Mucosa of descending colon (tissue), 3 donors: ENCODE data around the gene RNF144A. TPM values are rescaled to one million over a fixed set of nuclear protein-coding genes. Genes with fewer than 3 reads are reported as not detected.

Experiments
- ATAC-seq: fragments of 200-7000 bp; cut with Tn5 transposase; one replicate; pipeline ENCODE4 v1.9.1; 2020; ENCODE audit warnings: mild to moderate bottlenecking, moderate library complexity
- DNase-seq, 3 donors: peaks; one replicate each; pipeline ENCODE4 v3.0.0-alpha.2; 2020
- H3K36me3 ChIP-seq: fragments of 200-600 bp; one replicate; pipeline ENCODE4 v1.8.0; 2021; ENCODE audit warnings: low read depth, mild to moderate bottlenecking
- H3K4me1 ChIP-seq: fragments of 200-600 bp; one replicate; pipeline ENCODE4 v1.8.0; 2021; ENCODE audit warnings: low read depth, mild to moderate bottlenecking
- H3K4me3 ChIP-seq: fragments of 200-600 bp; one replicate; pipeline ENCODE4 v1.8.0; 2021; ENCODE audit warnings: mild to moderate bottlenecking
- H3K9me3 ChIP-seq: fragments of 200-600 bp; one replicate; pipeline ENCODE4 v1.8.0; 2021; ENCODE audit warnings: mild to moderate bottlenecking
- intact Hi-C, 2 donors: fragments of 100-400 bp; cut with DNase I in 1 of 2; cut with micrococcal nuclease in 1 of 2; formaldehyde crosslinking; loops; one replicate each; pipeline versions ENCODE4 v1.11.0 to v1.11.1; 2022; cut with DNase I, micrococcal nuclease
- long read RNA-seq, 2 donors: library from polyadenylated mRNA; unstranded; transcript quantifications; one replicate each; pipeline ENCODE4 v2.0.0, GENCODE V29; 2019 to 2021
- total RNA-seq, 3 donors: library from RNA; stranded (reverse); fragmentation: NEBNext Ultra II Directional in 2 of 3; extraction: Animal tissue kit (Norgen Biotek cat#: 25700) in 2 of 3; gene quantifications; one replicate each; pipeline versions ENCODE4 v1.2.1 to v1.2.4, GENCODE V29; 2021 to 2023
- TF ChIP-seq, protein P1 (sequence below): fragments of 200-600 bp; IDR thresholded peaks from one replicate; pipeline ENCODE4 v1.8.0; 2022; ENCODE audit warnings: antibody characterized with exemption, mild to moderate bottlenecking
- donor health status: DM: no; HTN: no; CAD: no; lungs with moderate emphysema.
- donor health status: DM: no; HTN: no; CAD: no.
- donor health status: DM: no; HTN: yes; CAD: no.

RNF144A gene, protein sequence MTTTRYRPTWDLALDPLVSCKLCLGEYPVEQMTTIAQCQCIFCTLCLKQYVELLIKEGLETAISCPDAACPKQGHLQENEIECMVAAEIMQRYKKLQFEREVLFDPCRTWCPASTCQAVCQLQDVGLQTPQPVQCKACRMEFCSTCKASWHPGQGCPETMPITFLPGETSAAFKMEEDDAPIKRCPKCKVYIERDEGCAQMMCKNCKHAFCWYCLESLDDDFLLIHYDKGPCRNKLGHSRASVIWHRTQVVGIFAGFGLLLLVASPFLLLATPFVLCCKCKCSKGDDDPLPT
- 10 to 100 TPM; 14.3 to 18.7 (median 18.3) TPM for total RNA-seq
- long read RNA-seq, donor 1, full-length matches to known transcripts, result 7 of 13 reads
- long read RNA-seq, donor 1, partial matches to known transcripts, result 2 of 13 reads
- long read RNA-seq, donor 1, other reads (novel, unspliced or antisense), result 4 of 13 reads
- long read RNA-seq, donor 2, full-length matches to known transcripts, result 1 of 3 reads
- long read RNA-seq, donor 2, partial matches to known transcripts, result 1 of 3 reads
- long read RNA-seq, donor 2, other reads (novel, unspliced or antisense), result 1 of 3 reads

DNA sequence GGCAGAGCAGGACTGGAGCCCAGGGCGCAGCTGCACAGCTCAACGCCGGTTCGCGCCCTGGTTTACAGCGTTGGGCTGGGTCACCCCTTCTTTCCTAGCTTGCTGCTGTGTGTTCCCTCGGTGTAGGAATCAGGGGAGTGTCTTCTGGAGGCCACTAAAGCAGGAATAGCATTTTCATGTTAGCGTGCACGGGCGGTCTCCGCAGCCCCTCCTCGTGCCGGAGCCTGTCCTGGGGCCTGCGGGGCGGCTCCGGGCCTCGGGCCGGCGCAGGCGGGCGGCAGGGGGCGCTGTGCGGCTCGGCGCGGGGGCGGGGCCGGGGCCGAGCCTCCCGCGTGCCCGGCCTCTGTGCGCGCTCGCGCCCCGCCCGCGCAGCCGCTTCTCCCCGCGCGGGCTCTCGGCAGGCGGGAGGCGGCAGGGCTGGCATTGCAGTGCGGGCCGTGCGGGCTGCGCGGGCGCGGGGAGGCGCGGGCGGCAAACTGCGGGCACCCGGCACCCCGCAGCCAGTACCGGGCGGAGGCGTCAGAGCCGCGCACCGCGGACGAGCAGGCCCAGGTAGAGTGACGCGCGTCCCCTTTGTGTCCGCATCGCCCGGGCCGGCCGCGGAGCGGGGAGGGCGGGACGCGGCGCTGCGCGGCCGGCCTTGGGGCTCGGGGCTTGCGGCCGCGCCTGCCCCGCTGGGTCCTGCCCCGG, at the start of gene RNF144A:
TSS of gene RNF144A (plus strand) at position 342 of the 690 bp plus-strand sequence. CDS start 79,515 bp downstream, outside the sequence.
- TF ChIP-seq, protein P1, sequence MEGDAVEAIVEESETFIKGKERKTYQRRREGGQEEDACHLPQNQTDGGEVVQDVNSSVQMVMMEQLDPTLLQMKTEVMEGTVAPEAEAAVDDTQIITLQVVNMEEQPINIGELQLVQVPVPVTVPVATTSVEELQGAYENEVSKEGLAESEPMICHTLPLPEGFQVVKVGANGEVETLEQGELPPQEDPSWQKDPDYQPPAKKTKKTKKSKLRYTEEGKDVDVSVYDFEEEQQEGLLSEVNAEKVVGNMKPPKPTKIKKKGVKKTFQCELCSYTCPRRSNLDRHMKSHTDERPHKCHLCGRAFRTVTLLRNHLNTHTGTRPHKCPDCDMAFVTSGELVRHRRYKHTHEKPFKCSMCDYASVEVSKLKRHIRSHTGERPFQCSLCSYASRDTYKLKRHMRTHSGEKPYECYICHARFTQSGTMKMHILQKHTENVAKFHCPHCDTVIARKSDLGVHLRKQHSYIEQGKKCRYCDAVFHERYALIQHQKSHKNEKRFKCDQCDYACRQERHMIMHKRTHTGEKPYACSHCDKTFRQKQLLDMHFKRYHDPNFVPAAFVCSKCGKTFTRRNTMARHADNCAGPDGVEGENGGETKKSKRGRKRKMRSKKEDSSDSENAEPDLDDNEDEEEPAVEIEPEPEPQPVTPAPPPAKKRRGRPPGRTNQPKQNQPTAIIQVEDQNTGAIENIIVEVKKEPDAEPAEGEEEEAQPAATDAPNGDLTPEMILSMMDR, result peak; percentile 25
- Histone ChIP-seq H3K4me3 (peak within 1 kb of the TSS; percentile 54), H3K9me3 (no peaks in the 10 kb centered on the region), H3K36me3 (no peaks in the 10 kb centered on the region), H3K4me1 (peaks cover 3% of the 10 kb centered on the region)
- intact Hi-C loops, result no loop called here
- DNase-seq, result peak; percentile 68 to 84 (median 70)
- peak; percentile 93 for ATAC-seq

DNA sequence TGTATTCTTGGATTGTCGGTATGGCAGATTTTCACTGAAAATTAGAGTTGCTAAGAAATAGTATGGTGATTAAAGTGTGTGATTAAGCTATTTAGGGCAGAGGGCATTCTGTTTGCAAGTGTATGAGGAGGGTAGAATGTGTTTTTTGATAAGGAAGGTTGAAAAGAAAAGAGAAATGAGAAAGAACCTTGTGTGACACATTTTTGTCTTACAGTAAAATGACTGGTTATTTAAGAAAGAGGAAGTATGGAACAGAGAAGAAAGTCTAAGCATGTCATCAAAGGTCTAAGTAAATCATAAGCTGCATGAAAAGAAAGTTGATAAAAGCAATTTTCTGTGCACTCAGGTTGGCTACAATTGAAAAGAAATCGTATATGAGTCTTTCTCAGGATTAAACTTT, 44.8 kb upstream of the RNF144A start:
- TF ChIP-seq, protein P1, result no peak
- no peak for ATAC-seq
- H3K4me3 ChIP-seq, result no peak overlapping the region
- intact Hi-C loops, result no loop called here
- DNase-seq, result no peak
- no peaks in the 10 kb centered on the region for H3K4me1 ChIP-seq
- H3K9me3 ChIP-seq, result no peaks in the 10 kb centered on the region
- H3K36me3 ChIP-seq, result no peaks in the 10 kb centered on the region

DNA sequence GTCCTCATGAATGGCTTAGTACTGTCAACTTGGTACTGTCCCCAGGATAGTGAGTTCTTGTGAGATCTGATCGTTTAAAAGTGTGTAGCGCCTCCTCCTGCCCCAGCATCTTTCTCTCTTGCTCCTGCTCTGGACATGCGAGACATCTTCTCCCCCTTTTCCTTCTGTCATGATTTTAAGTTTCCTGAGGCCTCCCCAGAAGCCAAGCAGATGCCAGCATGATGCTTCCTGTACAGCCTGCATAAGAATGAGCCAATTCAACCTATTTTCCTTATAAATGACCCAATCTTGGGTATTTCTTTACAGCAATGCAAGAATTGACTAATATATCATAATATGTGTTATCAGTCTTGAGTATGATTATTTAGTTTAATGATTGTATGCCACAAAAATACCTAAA, 43.2 kb upstream of the RNF144A start:
- no peaks in the 10 kb centered on the region for H3K4me1 ChIP-seq
- ATAC-seq, result no peak
- H3K9me3 ChIP-seq, result no peaks in the 10 kb centered on the region
- DNase-seq, result no peak
- H3K4me3 ChIP-seq, result no peak overlapping the region
- TF ChIP-seq, protein P1, result no peak
- no peaks in the 10 kb centered on the region for H3K36me3 ChIP-seq
- intact Hi-C loops, result no loop called here

DNA sequence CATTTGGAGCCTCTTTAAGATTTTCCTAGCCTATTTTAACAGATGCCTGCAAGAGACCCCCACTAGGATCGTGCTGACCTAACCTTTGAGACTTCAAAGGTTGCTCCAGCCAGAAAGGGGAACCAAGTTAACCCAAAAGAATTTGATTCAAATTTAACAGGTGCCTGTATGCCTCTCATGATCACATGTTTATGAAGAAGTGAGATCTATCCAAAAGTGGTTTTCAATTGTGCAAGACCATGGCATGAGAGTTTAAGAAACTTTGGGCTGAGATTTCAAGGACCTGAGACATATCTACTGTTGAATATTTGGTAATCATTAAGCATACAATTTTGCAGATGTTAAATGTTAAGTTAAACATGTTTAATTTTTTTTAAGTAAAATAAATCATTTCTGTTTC, 40.9 kb upstream of the RNF144A start:
- H3K9me3 ChIP-seq, result no peaks in the 10 kb centered on the region
- no peak for DNase-seq
- intact Hi-C loops, result no loop called here
- H3K36me3 ChIP-seq, result no peaks in the 10 kb centered on the region
- no peak overlapping the region for H3K4me3 ChIP-seq
- no peak for ATAC-seq
- TF ChIP-seq, protein P1, result no peak
- H3K4me1 ChIP-seq, result no peaks in the 10 kb centered on the region

DNA sequence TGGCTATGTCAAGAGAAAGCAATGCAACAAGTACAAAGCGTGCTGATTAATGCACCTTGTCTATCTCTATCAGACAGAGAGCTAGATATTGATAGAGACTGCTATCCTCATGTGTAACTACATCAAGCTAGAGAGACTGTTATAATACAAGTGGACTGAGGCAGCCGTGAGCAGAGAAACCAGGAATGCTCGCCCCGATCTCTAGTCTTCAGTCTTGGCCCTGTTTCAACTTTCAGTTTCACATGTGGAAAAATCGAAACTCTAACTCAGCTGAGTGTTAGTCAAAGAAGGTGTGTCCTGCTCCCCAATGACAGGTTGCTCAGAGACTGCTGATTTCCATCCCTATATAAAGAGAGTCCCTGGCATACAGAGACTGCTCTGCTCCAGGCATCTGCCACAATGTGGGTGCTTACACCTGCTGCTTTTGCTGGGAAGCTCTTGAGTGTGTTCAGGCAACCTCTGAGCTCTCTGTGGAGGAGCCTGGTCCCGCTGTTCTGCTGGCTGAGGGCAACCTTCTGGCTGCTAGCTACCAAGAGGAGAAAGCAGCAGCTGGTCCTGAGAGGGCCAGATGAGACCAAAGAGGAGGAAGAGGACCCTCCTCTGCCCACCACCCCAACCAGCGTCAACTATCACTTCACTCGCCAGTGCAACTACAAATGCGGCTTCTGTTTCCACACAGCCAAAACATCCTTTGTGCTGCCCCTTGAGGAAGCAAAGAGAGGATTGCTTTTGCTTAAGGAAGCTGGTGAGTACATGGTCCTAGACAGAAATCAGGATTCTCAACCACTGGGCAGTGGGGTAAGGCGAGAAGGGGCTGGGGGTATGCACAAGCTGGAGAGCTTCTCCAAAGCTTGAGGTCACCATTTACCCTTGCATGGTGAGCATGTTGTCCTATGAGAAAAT, 39.6 kb upstream of the RNF144A start, which contains the start of gene RSAD2:
TSS of gene RSAD2 (plus strand) at position 376 of the 903 bp plus-strand sequence. CDS start at position 400, 24 bp downstream.
- H3K4me1 ChIP-seq, result no peaks in the 10 kb centered on the region
- H3K36me3 ChIP-seq, result no peaks in the 10 kb centered on the region
- no peaks in the 10 kb centered on the region for H3K9me3 ChIP-seq
- intact Hi-C loops, result no loop called here
- ATAC-seq (peak; percentile 96), DNase-seq (peak in 1 of 3 donors; percentile 67)
- TF ChIP-seq, protein P1, result no peak
- H3K4me3 ChIP-seq, result no peak within 1 kb of the TSS
